Stomach (tissue), 4 donors: ENCODE data around the gene CHMP2A.

Experiments used
- CTCF ChIP-seq, 7 experiments: fragments of 450-650 bp in 4 of 7; fragments of 200-600 bp in 3 of 7; sonication (generic) in 3 of 7; IDR thresholded peaks; one replicate each; pipeline ENCODE4 v1.5.1; 2016 to 2019; ENCODE audit warnings: antibody characterized with exemption in 7 of 7, control low read depth in 2 of 7, mild to moderate bottlenecking in 1 of 7
- EP300 ChIP-seq: sonication (generic); formaldehyde crosslinking; IDR thresholded peaks from one replicate; pipeline ENCODE4 v1.6.1; 2017; ENCODE audit warnings: antibody characterized with exemption
- POLR2A ChIP-seq, 4 donors: fragments of 450-650 bp; IDR thresholded peaks; one replicate each; pipeline ENCODE4 v1.6.1; 2016; ENCODE audit warnings: antibody characterized with exemption in 4 of 4, control low read depth in 2 of 4, mild to moderate bottlenecking in 1 of 4, moderate library complexity in 1 of 4
- POLR2AphosphoS5 ChIP-seq, 3 donors: sonication (generic); formaldehyde crosslinking; IDR thresholded peaks; one replicate each; pipeline ENCODE4 v1.6.1; 2016; ENCODE audit warnings: antibody characterized with exemption in 3 of 3

- TF ChIP-seq POLR2AphosphoS5 (IDR thresholded peaks at IDR 0.05) (no peak), POLR2A (IDR thresholded peaks at IDR 0.05) (no peak), CTCF (IDR thresholded peaks at IDR 0.05) (no peak), EP300 (no peak)
Measured at GRCh38 chr19:58563034-58563573, 8.2 kb upstream of the CHMP2A start.
